ENCODE results near the gene ZC3H11A.

The ZC3H11A gene

DNA sequence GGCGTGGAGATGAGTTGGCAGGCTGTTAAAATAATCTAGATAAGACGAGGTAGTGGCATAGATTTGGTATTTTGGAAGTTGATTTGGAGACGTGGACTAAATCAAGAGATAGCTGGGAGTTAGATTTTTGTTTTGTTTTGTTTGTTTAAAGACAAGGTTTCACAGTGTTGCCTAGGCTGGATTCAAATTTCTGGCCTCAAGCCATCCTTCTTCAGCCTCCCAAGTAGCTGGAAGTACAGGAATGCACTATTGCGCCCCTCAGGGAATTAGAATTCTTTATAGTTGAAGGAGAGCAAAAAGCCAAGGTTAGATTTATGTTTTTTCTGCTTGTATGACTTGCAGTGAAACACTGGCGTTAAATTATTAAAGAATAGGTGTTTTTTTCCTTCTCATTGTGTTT, 43.7 kb downstream of the ZC3H11A start:
- no peak for DNase-seq (ENCODE audit: low read depth in 1 of 2, low spot score in 1 of 2)

- no peak for DNase-seq (ENCODE audit: low read depth in 1 of 2, low spot score in 1 of 2)
These were observed 44.9 kb downstream of the ZC3H11A start for GRCh38 chr1:203840208-203840808.

DNA sequence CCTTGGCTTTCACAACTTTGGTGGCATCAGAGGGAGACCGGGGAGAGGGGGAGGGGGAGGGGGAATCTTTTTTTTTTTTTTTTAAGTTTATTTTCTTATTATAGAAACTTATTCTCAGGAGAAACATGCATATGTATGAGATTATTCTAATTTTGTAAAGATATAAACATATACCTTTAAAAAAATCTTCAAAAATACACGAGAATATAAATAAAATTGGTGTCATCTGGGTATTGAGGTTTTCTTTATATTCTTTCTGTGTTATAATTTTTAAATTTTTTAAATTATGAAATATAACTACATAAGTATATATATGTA, 47.1 kb downstream of the ZC3H11A start:
- DNase-seq (ENCODE audit: low read depth in 1 of 2, low spot score in 1 of 2), result no peak

DNA sequence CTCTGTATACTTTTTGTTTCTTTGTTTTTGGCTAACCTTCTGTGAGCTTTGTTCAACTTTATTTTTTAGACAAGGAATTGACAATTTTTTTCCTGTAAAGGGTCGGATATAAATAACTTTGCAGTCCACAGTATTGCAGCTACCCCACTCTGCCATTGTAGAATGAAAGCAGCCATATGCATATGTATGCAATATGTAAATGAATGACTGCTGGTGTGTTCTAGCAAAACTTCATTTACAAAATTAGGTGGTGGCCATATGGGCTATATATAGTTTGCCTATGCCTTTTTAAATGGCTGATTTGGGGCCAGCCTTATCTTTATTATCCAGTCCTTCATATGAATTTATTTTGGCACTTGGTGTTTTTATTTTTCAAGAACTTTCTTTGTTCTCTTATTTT, 48.0 kb downstream of the ZC3H11A start:
- DNase-seq (ENCODE audit: low read depth in 1 of 2, low spot score in 1 of 2), result no peak

Measured in activated CD4-positive, alpha-beta T cell treated with anti-CD3 and anti-CD28 coated beads, Interleukin-2, amount 50 U/mL, for 24 hours (primary cell).